Trophoblast cell (in vitro differentiated cells and primary cell): ENCODE data around the gene IGF2BP3.

Source experiments
- DNase-seq, 2 donors: peaks; one replicate each; pipeline ENCODE4 v3.0.0-alpha.2; 2016
- H2AFZ ChIP-seq: 2 replicates; pipeline ENCODE4 v1.6.1; 2013; ENCODE audit warnings: low read length, moderate library complexity, mild to moderate bottlenecking; ENCODE audit not compliant: insufficient read depth, poor library complexity
- H2AK5ac ChIP-seq: 2 replicates; pipeline ENCODE4 v1.6.1; 2013; ENCODE audit warnings: mild to moderate bottlenecking, low read length
- H2BK120ac ChIP-seq: 2 replicates; pipeline ENCODE4 v1.6.1; 2013; ENCODE audit warnings: low read length, mild to moderate bottlenecking, moderate library complexity; ENCODE audit not compliant: insufficient read depth, poor library complexity
- H2BK12ac ChIP-seq: 2 replicates; pipeline ENCODE4 v1.6.1; 2013; ENCODE audit warnings: mild to moderate bottlenecking, low read length, moderate library complexity
- H2BK5ac ChIP-seq: 2 replicates; pipeline ENCODE4 v1.6.1; 2013; ENCODE audit warnings: low read length, low read depth, moderate library complexity, mild to moderate bottlenecking; ENCODE audit not compliant: poor library complexity
- H3K14ac ChIP-seq: 2 replicates; pipeline ENCODE4 v1.6.1; 2013; ENCODE audit warnings: mild to moderate bottlenecking, low read length
- H3K18ac ChIP-seq: 2 replicates; pipeline ENCODE4 v1.6.1; 2013; ENCODE audit warnings: mild to moderate bottlenecking, low read length
- H3K23ac ChIP-seq: 2 replicates; pipeline ENCODE4 v1.6.1; 2013; ENCODE audit warnings: low read length
- H3K27ac ChIP-seq: 2 replicates; pipeline ENCODE4 v1.5.1; 2013; ENCODE audit warnings: low read depth, mild to moderate bottlenecking, inconsistent platforms, low read length, moderate library complexity
- H3K27me3 ChIP-seq: 2 replicates; pipeline ENCODE4 v1.6.1; 2013; ENCODE audit warnings: inconsistent platforms, mild to moderate bottlenecking, low read length, moderate library complexity; ENCODE audit not compliant: insufficient read depth
- H3K36me3 ChIP-seq, 2 experiments: 1 replicate in 1 of 2; 2 replicates in 1 of 2; pipeline ENCODE4 v1.6.1; 2013; ENCODE audit warnings: low read length in 2 of 2, mild to moderate bottlenecking in 2 of 2, moderate library complexity in 1 of 2; ENCODE audit not compliant: insufficient read depth in 2 of 2, control insufficient read depth in 1 of 2
- H3K4ac ChIP-seq: 2 replicates; pipeline ENCODE4 v1.6.1; 2013; ENCODE audit warnings: low read depth, mild to moderate bottlenecking, low read length, moderate library complexity
- H3K4me1 ChIP-seq, 2 experiments: 1 replicate in 1 of 2; 2 replicates in 1 of 2; pipeline ENCODE4 v1.6.1; 2013; ENCODE audit warnings: low read length in 2 of 2, mild to moderate bottlenecking in 2 of 2, moderate library complexity in 1 of 2; ENCODE audit not compliant: insufficient read depth in 2 of 2, control insufficient read depth in 1 of 2
- H3K4me2 ChIP-seq: 2 replicates; pipeline ENCODE4 v1.6.1; 2013; ENCODE audit warnings: inconsistent platforms, mild to moderate bottlenecking, low read length, moderate library complexity
- H3K4me3 ChIP-seq: 2 replicates; pipeline ENCODE4 v1.5.1; 2013; ENCODE audit warnings: mild to moderate bottlenecking, low read depth, low read length, inconsistent platforms
- H3K79me1 ChIP-seq: one replicate; pipeline ENCODE4 v1.6.1; 2013; ENCODE audit warnings: low read length
- H3K79me2 ChIP-seq: 2 replicates; pipeline ENCODE4 v1.6.1; 2013; ENCODE audit warnings: low read length, mild to moderate bottlenecking; ENCODE audit not compliant: control insufficient read depth, insufficient read depth, poor library complexity
- H3K9ac ChIP-seq: 2 replicates; pipeline ENCODE4 v1.6.1; 2013; ENCODE audit warnings: mild to moderate bottlenecking, low read length
- H3K9me3 ChIP-seq: 2 replicates; pipeline ENCODE4 v1.6.1; 2013; ENCODE audit warnings: low read depth, mild to moderate bottlenecking, control low read depth, inconsistent platforms, low read length; ENCODE audit not compliant: insufficient read depth
- H4K12ac ChIP-seq: 2 replicates; pipeline ENCODE4 v1.6.1; 2013; ENCODE audit warnings: low read depth, mild to moderate bottlenecking, low read length, moderate library complexity
- H4K8ac ChIP-seq: 2 replicates; pipeline ENCODE4 v1.6.1; 2013; ENCODE audit warnings: low read depth, mild to moderate bottlenecking, low read length, moderate library complexity
- H4K91ac ChIP-seq: one replicate; pipeline ENCODE4 v1.6.1; 2013; ENCODE audit warnings: low read depth, mild to moderate bottlenecking, low read length, moderate library complexity
- WGBS: extraction: QIAGEN DNeasy Blood & Tissue Kit; methylation state at CpG from one replicate; pipeline ENCODE4 v1.1.7; 2013; ENCODE audit warnings: missing lambda C conversion rate; ENCODE audit not compliant: insufficient read length, insufficient coverage; ENCODE audit errors: extremely low coverage; 5-methylcytosine and 5-hydroxymethylcytosine counted together

The IGF2BP3 gene

GRCh38 chr7:23380556-23380955 is 89.7 kb downstream of the IGF2BP3 start:
- Histone ChIP-seq H4K12ac (no peak overlapping the region), H3K18ac (no peak overlapping the region), H3K9ac (no peak overlapping the region), H3K4ac (no peak overlapping the region), H3K4me1 (no peaks in the 10 kb centered on the region), H2BK12ac (no peak overlapping the region), H2BK5ac (no peak overlapping the region), H4K91ac (no peak overlapping the region), H3K23ac (no peak overlapping the region), H2AK5ac (no peak overlapping the region), H3K79me1 (no peaks in the 10 kb centered on the region), H3K9me3 (no peaks in the 10 kb centered on the region), H2BK120ac (no peak overlapping the region), H2AFZ (no peak overlapping the region), H3K27ac (no peak overlapping the region), H4K8ac (no peak overlapping the region), H3K4me3 (no peak overlapping the region), H3K14ac (no peak overlapping the region), H3K27me3 (no peaks in the 10 kb centered on the region), H3K79me2 (no peaks in the 10 kb centered on the region), H3K4me2 (no peak overlapping the region), H3K36me3 (peaks cover 1 to 8% of the 10 kb centered on the region in 2 experiments)
- DNase-seq, result no peak
- WGBS, result no CpG with 5 or more reads among the region's 4 CpGs

- WGBS, result no CpG with 5 or more reads among the region's 1 CpG
- H4K12ac ChIP-seq, result no peak overlapping the region
- no peaks in the 10 kb centered on the region for H3K79me1 ChIP-seq
- H2BK120ac ChIP-seq, result no peak overlapping the region
- no peak overlapping the region for H2BK12ac ChIP-seq
- H3K18ac ChIP-seq, result no peak overlapping the region
- no peak overlapping the region for H2AFZ ChIP-seq
- H3K27me3 ChIP-seq, result no peaks in the 10 kb centered on the region
- no peak overlapping the region for H3K4me2 ChIP-seq
- H3K4ac ChIP-seq, result no peak overlapping the region
- H3K9ac ChIP-seq, result no peak overlapping the region
- no peak overlapping the region for H3K14ac ChIP-seq
- H2BK5ac ChIP-seq, result no peak overlapping the region
- no peak overlapping the region for H4K8ac ChIP-seq
- H3K9me3 ChIP-seq, result no peaks in the 10 kb centered on the region
- H3K4me1 ChIP-seq, result no peaks in the 10 kb centered on the region
- H3K23ac ChIP-seq, result no peak overlapping the region
- no peak overlapping the region for H3K27ac ChIP-seq
- H4K91ac ChIP-seq, result no peak overlapping the region
- peaks cover 1 to 4% of the 10 kb centered on the region in 2 experiments for H3K36me3 ChIP-seq
- H3K4me3 ChIP-seq, result no peak overlapping the region
- no peaks in the 10 kb centered on the region for H3K79me2 ChIP-seq
- DNase-seq, result no peak
- H2AK5ac ChIP-seq, result no peak overlapping the region
Measured at GRCh38 chr7:23378996-23379395, 91.3 kb downstream of the IGF2BP3 start.

GRCh38 chr7:23377134-23377533 is 93.2 kb downstream of the IGF2BP3 start:
- no peaks in the 10 kb centered on the region for H3K79me2 ChIP-seq
- H3K9me3 ChIP-seq, result no peaks in the 10 kb centered on the region
- no peak overlapping the region for H2BK5ac ChIP-seq
- H3K4me2 ChIP-seq, result no peak overlapping the region
- peaks cover 1 to 4% of the 10 kb centered on the region in 2 experiments for H3K36me3 ChIP-seq
- no peaks in the 10 kb centered on the region for H3K4me1 ChIP-seq
- H4K8ac ChIP-seq, result no peak overlapping the region
- no peaks in the 10 kb centered on the region for H3K27me3 ChIP-seq
- no peak overlapping the region for H3K18ac ChIP-seq
- H2AK5ac ChIP-seq, result no peak overlapping the region
- WGBS, result no CpG with 5 or more reads among the region's 3 CpGs
- no peak overlapping the region for H2BK12ac ChIP-seq
- no peak overlapping the region for H3K23ac ChIP-seq
- no peak overlapping the region for H3K27ac ChIP-seq
- no peak overlapping the region for H4K91ac ChIP-seq
- H4K12ac ChIP-seq, result no peak overlapping the region
- no peak overlapping the region for H3K14ac ChIP-seq
- no peak overlapping the region for H3K9ac ChIP-seq
- no peaks in the 10 kb centered on the region for H3K79me1 ChIP-seq
- no peak overlapping the region for H2AFZ ChIP-seq
- no peak overlapping the region for H3K4me3 ChIP-seq
- no peak for DNase-seq
- H2BK120ac ChIP-seq, result no peak overlapping the region
- no peak overlapping the region for H3K4ac ChIP-seq

GRCh38 chr7:23373151-23374004 is 96.9 kb downstream of the IGF2BP3 start:
- Histone ChIP-seq H3K14ac (no peak overlapping the region), H3K36me3 (peaks cover 0 to 3% of the 10 kb centered on the region in 2 experiments), H3K9me3 (no peaks in the 10 kb centered on the region), H2AFZ (no peak overlapping the region), H2BK5ac (no peak overlapping the region), H3K4ac (no peak overlapping the region), H3K79me2 (no peaks in the 10 kb centered on the region), H3K9ac (no peak overlapping the region), H4K8ac (no peak overlapping the region), H3K4me1 (no peaks in the 10 kb centered on the region), H3K4me3 (no peak overlapping the region), H3K27me3 (no peaks in the 10 kb centered on the region), H3K23ac (no peak overlapping the region), H3K27ac (no peak overlapping the region), H2AK5ac (no peak overlapping the region), H3K4me2 (no peak overlapping the region), H2BK12ac (no peak overlapping the region), H4K91ac (no peak overlapping the region), H3K18ac (no peak overlapping the region), H3K79me1 (no peaks in the 10 kb centered on the region), H2BK120ac (no peak overlapping the region), H4K12ac (no peak overlapping the region)
- no peak for DNase-seq
- no CpG with 5 or more reads among the region's 6 CpGs for WGBS
